NCI-H524 (cell line): ENCODE measurements around the gene NUDT4.
"Not testable (repeated sequence)": the region's sequence is repeated elsewhere in the genome, so short reads cannot be mapped to it uniquely, and the experiment has no call there.

Source experiments
- DNase-seq, 2 experiments: peaks; one replicate each; lab custom pipeline; 2025; lab: John Stamatoyannopoulos, UW

The NUDT4 gene

GRCh38 chr12:93427779-93428564 is 50.2 kb downstream of the NUDT4 start:
- no peak for DNase-seq

GRCh38 chr12:93429448-93429847 is 51.7 kb downstream of the NUDT4 start:
- DNase-seq = no peak

- no peak for DNase-seq
Measured at GRCh38 chr12:93429852-93430251, 52.1 kb downstream of the NUDT4 start.

GRCh38 chr12:93430280-93430679 is 52.6 kb downstream of the NUDT4 start:
- DNase-seq = no peak

GRCh38 chr12:93432031-93432430 is 54.3 kb downstream of the NUDT4 start:
- not testable (repeated sequence) for DNase-seq

- DNase-seq = no peak
Measured at GRCh38 chr12:93434256-93434865, 56.6 kb downstream of the NUDT4 start.

- DNase-seq = no peak
Measured at GRCh38 chr12:93438266-93439050, 60.7 kb downstream of the NUDT4 start.

GRCh38 chr12:93440043-93440835 is 62.5 kb downstream of the NUDT4 start:
- no peak for DNase-seq

- DNase-seq = no peak
Measured at GRCh38 chr12:93441081-93441616, 63.4 kb downstream of the NUDT4 start.

GRCh38 chr12:93441617-93442410 is 64.1 kb downstream of the NUDT4 start, which contains the start of gene UBE2N:
Gene UBE2N (minus strand): TSS chr12:93441947. CDS start chr12:93441884, 63 bp downstream.
- DNase-seq = peak; percentile 84 to 91

- DNase-seq = no peak
Measured at GRCh38 chr12:93442411-93443340, 65.0 kb downstream of the NUDT4 start.

- no peak for DNase-seq
Measured at GRCh38 chr12:93443576-93443975, 65.9 kb downstream of the NUDT4 start.

- no peak for DNase-seq
Measured at GRCh38 chr12:93447555-93448290, 70.0 kb downstream of the NUDT4 start.

- DNase-seq = no peak
Measured at GRCh38 chr12:93448796-93449195, 71.1 kb downstream of the NUDT4 start.

- no peak for DNase-seq
Measured at GRCh38 chr12:93449277-93449676, 71.6 kb downstream of the NUDT4 start.

GRCh38 chr12:93451423-93452158 is 73.9 kb downstream of the NUDT4 start:
- DNase-seq = no peak

GRCh38 chr12:93453633-93454032 is 75.9 kb downstream of the NUDT4 start:
- DNase-seq = no peak

- DNase-seq = no peak
Measured at GRCh38 chr12:93456077-93456476, 78.4 kb downstream of the NUDT4 start.
